GM19239 (cell line): ENCODE results near the gene CLEC4G.

Source experiments
- DNase-seq: peaks from one replicate; pipeline ENCODE4 v3.0.0; 2011; ENCODE audit warnings: low spot score; ENCODE audit not compliant: insufficient read length
- FAIRE-seq: peaks from 2 replicates; lab custom pipeline; 2011; peaks lifted over from hg19 to GRCh38; lab: Jason Lieb, UNC

The CLEC4G gene

GRCh38 chr19:7699417-7700401, 32.2 kb downstream of the CLEC4G start:
- FAIRE-seq, result peak; percentile 93
- no peak for DNase-seq

GRCh38 chr19:7699003-7699402, 32.9 kb downstream of the CLEC4G start:
- DNase-seq, result no peak
- no peak for FAIRE-seq

GRCh38 chr19:7698583-7698982, 33.3 kb downstream of the CLEC4G start:
- no peak for FAIRE-seq
- no peak for DNase-seq

- FAIRE-seq (no peak), DNase-seq (no peak)
Observed at GRCh38 chr19:7697721-7698287, 34.1 kb downstream of the CLEC4G start.

- DNase-seq (no peak), FAIRE-seq (no peak)
Observed at GRCh38 chr19:7694499-7694898, 37.4 kb downstream of the CLEC4G start.

- FAIRE-seq, result no peak
Observed at GRCh38 chr19:7692417-7693088, 39.4 kb downstream of the CLEC4G start.

GRCh38 chr19:7691497-7691896, 40.4 kb downstream of the CLEC4G start:
- DNase-seq, result no peak
- no peak for FAIRE-seq

More at GRCh38 chr19:7692417-7693088, 39.4 kb downstream of the CLEC4G start:
- no peak for DNase-seq

GRCh38 chr19:7690779-7691258, 41.1 kb downstream of the CLEC4G start:
- FAIRE-seq (peak; percentile 66), DNase-seq (no peak)

- FAIRE-seq, result no peak
- DNase-seq, result no peak
Observed at GRCh38 chr19:7689165-7689564, 42.7 kb downstream of the CLEC4G start.

GRCh38 chr19:7687177-7687576, 44.7 kb downstream of the CLEC4G start:
- no peak for FAIRE-seq
- no peak for DNase-seq

GRCh38 chr19:7685546-7686445, 46.1 kb downstream of the CLEC4G start:
- no peak for FAIRE-seq

GRCh38 chr19:7682175-7682855, 49.6 kb downstream of the CLEC4G start:
- no peak for DNase-seq
- no peak for FAIRE-seq

More at GRCh38 chr19:7685546-7686445, 46.1 kb downstream of the CLEC4G start:
- no peak for DNase-seq

GRCh38 chr19:7681340-7682174, 50.4 kb downstream of the CLEC4G start:
- peak; percentile 91 for DNase-seq
- FAIRE-seq, result peak; percentile 86

- FAIRE-seq, result peak; percentile 39
- peak; percentile 89 for DNase-seq
Observed at GRCh38 chr19:7680606-7681339, 51.1 kb downstream of the CLEC4G start, which contains the start of gene TRAPPC5. Gene TRAPPC5 (plus strand): TSS chr19:7680833. CDS start chr19:7682254, 1,421 bp downstream.

GRCh38 chr19:7679771-7680605, 51.9 kb downstream of the CLEC4G start:
- DNase-seq (no peak), FAIRE-seq (no peak)

GRCh38 chr19:7678971-7679751, 52.7 kb downstream of the CLEC4G start:
- DNase-seq (peak; percentile 71), FAIRE-seq (peak; percentile 93)
